BJ (cell line): ENCODE measurements around the gene CRTC1. TPM values are rescaled to one million over a fixed set of nuclear protein-coding genes. Genes with fewer than 3 reads are reported as not detected.

Source experiments
- CTCF ChIA-PET: fragments of 350-600 bp; formaldehyde crosslinking; extraction: SDS; loops from one replicate; lab custom pipeline; 2021; ENCODE audit warnings: antibody characterized with exemption, inconsistent platforms; lab: Yijun Ruan, JAX
- POLR2A ChIA-PET: fragments of 300-600 bp; sonication (Branson Sonifier 250); formaldehyde crosslinking; extraction: SDS; loops from one replicate; lab custom pipeline; 2021; ENCODE audit warnings: antibody characterized with exemption; lab: Charles Lee
- DNase-seq: peaks from one replicate; pipeline ENCODE4 v3.0.0-alpha.2; 2011; ENCODE audit warnings: low read depth
- H3K27me3 ChIP-seq: 2 replicates; pipeline ENCODE4 v1.6.0; 2011; ENCODE audit warnings: low read length; ENCODE audit not compliant: control insufficient read depth, insufficient read depth
- H3K36me3 ChIP-seq: 2 replicates; pipeline ENCODE4 v1.5.1; 2011; ENCODE audit warnings: low read length; ENCODE audit not compliant: control insufficient read depth, insufficient read depth
- H3K4me3 ChIP-seq: 2 replicates; pipeline ENCODE4 v1.5.1; 2011; ENCODE audit warnings: low read depth, mild to moderate bottlenecking, control low read depth, low read length
- polyA plus RNA-seq: library from polyadenylated mRNA; depleted of rRNA; stranded (reverse); fragments of >200 nt; gene quantifications from 2 replicates; pipeline ENCODE4 v1.2.3, GENCODE V29; 2011
- TF ChIP-seq, protein P1 (sequence below): IDR thresholded peaks from 2 replicates; pipeline ENCODE4 v1.5.1; 2011; ENCODE audit warnings: low read depth, mild to moderate bottlenecking, control low read depth, inconsistent platforms, low read length, moderate library complexity; ENCODE audit not compliant: insufficient read depth

Gene CRTC1
- polyA plus RNA-seq, 1 experiment = 1.5 TPM

DNA sequence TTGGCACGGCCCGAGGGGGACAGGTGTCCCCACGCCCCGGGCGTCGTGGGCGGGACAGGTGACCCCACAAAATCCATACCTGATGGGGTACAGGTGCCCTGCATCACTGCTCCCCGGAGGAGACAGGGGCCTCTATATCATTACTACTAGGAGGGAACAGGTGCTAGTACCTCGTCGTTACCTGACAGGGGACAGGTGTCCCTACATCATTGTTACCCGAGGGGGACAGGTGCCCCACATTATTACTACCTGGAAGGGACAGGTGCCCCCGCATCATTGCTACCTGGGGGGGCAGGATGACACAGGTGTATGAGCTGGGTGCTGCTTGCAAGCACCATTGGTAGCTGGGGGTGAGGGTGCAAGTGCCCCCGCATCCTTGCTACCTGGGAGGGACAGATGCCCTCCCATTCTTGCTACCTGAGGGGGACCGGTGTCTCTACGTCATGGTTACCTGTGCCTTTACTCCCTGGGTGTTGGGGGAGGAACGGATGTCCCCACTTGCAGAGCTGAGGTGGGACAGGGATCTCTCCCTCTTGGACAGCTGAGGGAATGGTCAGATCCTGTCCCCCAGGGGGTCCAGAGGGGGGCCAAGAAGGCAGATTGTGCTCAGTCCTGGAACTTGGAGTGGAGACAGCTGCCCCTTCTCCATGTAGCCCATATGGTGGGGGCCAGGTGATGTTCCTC lies 620 bp downstream of the CRTC1 start:
- POLR2A ChIA-PET = no interaction called here

GRCh38 chr19:18684642-18684993 lies 1.1 kb downstream of the CRTC1 start:
- POLR2A ChIA-PET = no interaction called here
- no peaks in the 10 kb centered on the region for H3K36me3 ChIP-seq
- peak overlapping the region; percentile 61 for H3K4me3 ChIP-seq
- no peaks in the 10 kb centered on the region for H3K27me3 ChIP-seq
- no peak for DNase-seq
- TF ChIP-seq, protein P1, sequence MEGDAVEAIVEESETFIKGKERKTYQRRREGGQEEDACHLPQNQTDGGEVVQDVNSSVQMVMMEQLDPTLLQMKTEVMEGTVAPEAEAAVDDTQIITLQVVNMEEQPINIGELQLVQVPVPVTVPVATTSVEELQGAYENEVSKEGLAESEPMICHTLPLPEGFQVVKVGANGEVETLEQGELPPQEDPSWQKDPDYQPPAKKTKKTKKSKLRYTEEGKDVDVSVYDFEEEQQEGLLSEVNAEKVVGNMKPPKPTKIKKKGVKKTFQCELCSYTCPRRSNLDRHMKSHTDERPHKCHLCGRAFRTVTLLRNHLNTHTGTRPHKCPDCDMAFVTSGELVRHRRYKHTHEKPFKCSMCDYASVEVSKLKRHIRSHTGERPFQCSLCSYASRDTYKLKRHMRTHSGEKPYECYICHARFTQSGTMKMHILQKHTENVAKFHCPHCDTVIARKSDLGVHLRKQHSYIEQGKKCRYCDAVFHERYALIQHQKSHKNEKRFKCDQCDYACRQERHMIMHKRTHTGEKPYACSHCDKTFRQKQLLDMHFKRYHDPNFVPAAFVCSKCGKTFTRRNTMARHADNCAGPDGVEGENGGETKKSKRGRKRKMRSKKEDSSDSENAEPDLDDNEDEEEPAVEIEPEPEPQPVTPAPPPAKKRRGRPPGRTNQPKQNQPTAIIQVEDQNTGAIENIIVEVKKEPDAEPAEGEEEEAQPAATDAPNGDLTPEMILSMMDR = no peak
- CTCF ChIA-PET = no interaction called here

More for the DNA sequence above, 620 bp downstream of the CRTC1 start:
- no peak for DNase-seq
- TF ChIP-seq, protein P1 = no peak
- no peaks in the 10 kb centered on the region for H3K36me3 ChIP-seq
- H3K27me3 ChIP-seq = no peaks in the 10 kb centered on the region
- CTCF ChIA-PET = no interaction called here
- peak overlapping the region; percentile 61 for H3K4me3 ChIP-seq

GRCh38 chr19:18685597-18686190 lies 2.2 kb downstream of the CRTC1 start:
- POLR2A ChIA-PET = no interaction called here
- TF ChIP-seq, protein P1 = no peak
- CTCF ChIA-PET = interaction anchor here (1.2 kb wide), 1 partner anchor 162 kb away, joined by 3 read pairs; no protein-coding TSS in a partner anchor
- H3K4me3 ChIP-seq = no peak overlapping the region
- H3K27me3 ChIP-seq = no peaks in the 10 kb centered on the region
- no peaks in the 10 kb centered on the region for H3K36me3 ChIP-seq
- DNase-seq = no peak

DNA sequence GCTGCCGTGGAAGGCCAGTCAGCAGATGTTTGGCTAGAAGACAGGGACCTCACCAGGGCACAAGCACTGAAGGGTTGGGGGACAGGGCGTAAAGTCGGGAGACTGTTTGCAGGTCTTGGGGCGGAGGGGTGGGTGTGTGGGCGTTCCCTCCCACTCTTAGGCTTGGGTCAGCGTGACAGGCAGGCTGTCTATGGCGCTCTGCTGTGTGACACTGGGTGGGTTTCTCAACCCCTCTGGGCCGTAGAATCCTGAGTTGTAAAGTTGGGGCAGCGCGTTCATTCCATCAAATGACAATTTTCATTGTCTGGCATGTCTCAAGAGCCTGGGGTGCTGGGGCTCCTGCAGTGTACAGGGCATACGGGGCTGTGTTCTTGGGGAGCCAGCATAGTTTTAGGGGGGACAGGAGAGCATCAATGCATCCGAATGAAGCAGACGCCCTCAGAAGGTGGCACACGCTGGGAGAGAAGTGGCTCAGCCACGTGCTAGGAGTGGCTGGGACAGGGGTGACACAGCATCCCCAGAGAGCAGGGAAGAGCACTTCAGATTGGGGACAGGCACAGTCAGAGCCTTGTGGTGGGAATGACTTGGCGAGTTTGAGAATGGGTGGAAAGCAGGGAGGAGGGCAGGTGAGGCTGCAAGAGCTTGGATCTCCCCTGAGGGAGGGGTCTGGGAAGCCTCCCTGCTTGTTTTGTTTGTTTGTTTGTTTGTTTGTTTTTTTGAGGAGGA lies 4.4 kb downstream of the CRTC1 start:
- H3K36me3 ChIP-seq = no peaks in the 10 kb centered on the region
- POLR2A ChIA-PET = no interaction called here
- H3K4me3 ChIP-seq = no peak overlapping the region
- no peak for DNase-seq
- no peaks in the 10 kb centered on the region for H3K27me3 ChIP-seq
- TF ChIP-seq, protein P1 = no peak
- CTCF ChIA-PET = no interaction called here

DNA sequence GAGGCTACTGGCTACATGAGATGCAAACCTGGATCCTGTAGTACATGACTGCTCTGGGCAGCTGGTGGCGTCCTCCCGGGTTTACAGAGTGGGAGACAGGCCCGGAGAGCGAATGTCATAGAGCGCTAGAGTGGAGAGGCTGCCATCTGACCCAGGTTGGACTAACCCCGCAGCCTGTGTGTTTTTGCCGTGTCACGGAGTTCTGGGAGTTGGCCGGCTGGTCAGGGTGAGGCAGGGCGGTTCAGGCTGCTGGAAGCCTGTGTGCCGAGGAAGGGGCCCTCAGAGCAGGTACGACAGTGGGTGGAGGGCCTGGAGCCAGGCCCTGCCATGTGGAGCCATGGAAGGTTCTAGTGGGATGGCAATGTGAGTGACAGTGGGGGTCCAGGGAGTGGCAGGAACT lies 12.5 kb downstream of the CRTC1 start:
- no peak for DNase-seq
- Histone ChIP-seq H3K36me3 (no peaks in the 10 kb centered on the region), H3K4me3 (no peak overlapping the region), H3K27me3 (no peaks in the 10 kb centered on the region)
- ChIA-PET POLR2A (no interaction called here), CTCF (no interaction called here)
- TF ChIP-seq, protein P1 = no peak
